Measurements from ENCODE around the gene WNT3A.

WNT3A gene

DNA sequence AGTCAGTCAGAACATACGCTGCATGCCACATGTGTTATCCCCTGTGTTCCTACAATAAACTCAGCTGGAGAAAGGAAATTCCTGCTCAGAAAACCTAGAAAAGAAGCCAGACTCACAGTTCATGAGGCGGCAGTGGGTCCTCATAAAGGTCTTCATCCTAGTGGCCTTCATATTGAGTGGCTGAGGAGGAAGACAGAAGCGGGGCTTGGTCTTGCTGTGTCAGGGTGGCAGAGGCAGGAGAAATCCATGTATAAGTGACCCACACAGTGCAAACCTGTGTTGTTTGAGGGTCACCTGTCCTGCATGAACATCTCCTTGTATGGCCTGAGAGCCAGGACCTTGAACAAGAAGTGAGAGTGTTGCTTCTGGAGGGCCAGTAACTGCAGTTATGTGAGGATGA is 4.0 kb upstream of the WNT3A start:
- TF ChIP-seq TOX (CRISPR knock-in tag; IDR thresholded peaks at IDR 0.05; ENCODE audit: borderline replicate concordance) (no peak), ZFP3 (CRISPR knock-in tag; IDR thresholded peaks at IDR 0.05) (no peak), ZNF8 (CRISPR knock-in tag; IDR thresholded peaks at IDR 0.05) (no peak), ARNTL (CRISPR knock-in tag; IDR thresholded peaks at IDR 0.05; ENCODE audit: borderline replicate concordance, low read depth) (no peak), OSR1 (CRISPR knock-in tag; IDR thresholded peaks at IDR 0.05) (no peak), ZNF565 (CRISPR knock-in tag; conservative IDR thresholded peaks at IDR 0.05; ENCODE audit: low read depth) (no peak), BACH2 (CRISPR knock-in tag; IDR thresholded peaks at IDR 0.05; ENCODE audit: borderline replicate concordance) (no peak), ZNF70 (CRISPR knock-in tag; IDR thresholded peaks at IDR 0.05) (no peak), PPARA (CRISPR knock-in tag; IDR thresholded peaks at IDR 0.05; ENCODE audit: borderline replicate concordance) (no peak), ESRRG (CRISPR knock-in tag; IDR thresholded peaks at IDR 0.05) (no peak), ZC3H10 (CRISPR knock-in tag; IDR thresholded peaks at IDR 0.05) (no peak)
- TF ChIP-seq, protein P1, sequence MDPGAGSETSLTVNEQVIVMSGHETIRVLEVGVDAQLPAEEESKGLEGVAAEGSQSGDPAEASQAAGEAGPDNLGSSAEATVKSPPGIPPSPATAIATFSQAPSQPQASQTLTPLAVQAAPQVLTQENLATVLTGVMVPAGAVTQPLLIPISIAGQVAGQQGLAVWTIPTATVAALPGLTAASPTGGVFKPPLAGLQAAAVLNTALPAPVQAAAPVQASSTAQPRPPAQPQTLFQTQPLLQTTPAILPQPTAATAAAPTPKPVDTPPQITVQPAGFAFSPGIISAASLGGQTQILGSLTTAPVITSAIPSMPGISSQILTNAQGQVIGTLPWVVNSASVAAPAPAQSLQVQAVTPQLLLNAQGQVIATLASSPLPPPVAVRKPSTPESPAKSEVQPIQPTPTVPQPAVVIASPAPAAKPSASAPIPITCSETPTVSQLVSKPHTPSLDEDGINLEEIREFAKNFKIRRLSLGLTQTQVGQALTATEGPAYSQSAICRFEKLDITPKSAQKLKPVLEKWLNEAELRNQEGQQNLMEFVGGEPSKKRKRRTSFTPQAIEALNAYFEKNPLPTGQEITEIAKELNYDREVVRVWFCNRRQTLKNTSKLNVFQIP (CRISPR knock-in tag; IDR thresholded peaks at IDR 0.05; ENCODE audit: borderline replicate concordance, low read depth): no peak
- TF ChIP-seq, protein P2, sequence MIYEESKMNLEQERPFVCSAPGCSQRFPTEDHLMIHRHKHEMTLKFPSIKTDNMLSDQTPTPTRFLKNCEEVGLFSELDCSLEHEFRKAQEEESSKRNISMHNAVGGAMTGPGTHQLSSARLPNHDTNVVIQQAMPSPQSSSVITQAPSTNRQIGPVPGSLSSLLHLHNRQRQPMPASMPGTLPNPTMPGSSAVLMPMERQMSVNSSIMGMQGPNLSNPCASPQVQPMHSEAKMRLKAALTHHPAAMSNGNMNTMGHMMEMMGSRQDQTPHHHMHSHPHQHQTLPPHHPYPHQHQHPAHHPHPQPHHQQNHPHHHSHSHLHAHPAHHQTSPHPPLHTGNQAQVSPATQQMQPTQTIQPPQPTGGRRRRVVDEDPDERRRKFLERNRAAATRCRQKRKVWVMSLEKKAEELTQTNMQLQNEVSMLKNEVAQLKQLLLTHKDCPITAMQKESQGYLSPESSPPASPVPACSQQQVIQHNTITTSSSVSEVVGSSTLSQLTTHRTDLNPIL (CRISPR knock-in tag; IDR thresholded peaks at IDR 0.05; ENCODE audit: low read depth): no peak
- TF ChIP-seq, protein P3, sequence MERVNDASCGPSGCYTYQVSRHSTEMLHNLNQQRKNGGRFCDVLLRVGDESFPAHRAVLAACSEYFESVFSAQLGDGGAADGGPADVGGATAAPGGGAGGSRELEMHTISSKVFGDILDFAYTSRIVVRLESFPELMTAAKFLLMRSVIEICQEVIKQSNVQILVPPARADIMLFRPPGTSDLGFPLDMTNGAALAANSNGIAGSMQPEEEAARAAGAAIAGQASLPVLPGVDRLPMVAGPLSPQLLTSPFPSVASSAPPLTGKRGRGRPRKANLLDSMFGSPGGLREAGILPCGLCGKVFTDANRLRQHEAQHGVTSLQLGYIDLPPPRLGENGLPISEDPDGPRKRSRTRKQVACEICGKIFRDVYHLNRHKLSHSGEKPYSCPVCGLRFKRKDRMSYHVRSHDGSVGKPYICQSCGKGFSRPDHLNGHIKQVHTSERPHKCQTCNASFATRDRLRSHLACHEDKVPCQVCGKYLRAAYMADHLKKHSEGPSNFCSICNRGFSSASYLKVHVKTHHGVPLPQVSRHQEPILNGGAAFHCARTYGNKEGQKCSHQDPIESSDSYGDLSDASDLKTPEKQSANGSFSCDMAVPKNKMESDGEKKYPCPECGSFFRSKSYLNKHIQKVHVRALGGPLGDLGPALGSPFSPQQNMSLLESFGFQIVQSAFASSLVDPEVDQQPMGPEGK (CRISPR knock-in tag; IDR thresholded peaks at IDR 0.05; ENCODE audit: borderline replicate concordance): no peak
- TF ChIP-seq, protein P4, sequence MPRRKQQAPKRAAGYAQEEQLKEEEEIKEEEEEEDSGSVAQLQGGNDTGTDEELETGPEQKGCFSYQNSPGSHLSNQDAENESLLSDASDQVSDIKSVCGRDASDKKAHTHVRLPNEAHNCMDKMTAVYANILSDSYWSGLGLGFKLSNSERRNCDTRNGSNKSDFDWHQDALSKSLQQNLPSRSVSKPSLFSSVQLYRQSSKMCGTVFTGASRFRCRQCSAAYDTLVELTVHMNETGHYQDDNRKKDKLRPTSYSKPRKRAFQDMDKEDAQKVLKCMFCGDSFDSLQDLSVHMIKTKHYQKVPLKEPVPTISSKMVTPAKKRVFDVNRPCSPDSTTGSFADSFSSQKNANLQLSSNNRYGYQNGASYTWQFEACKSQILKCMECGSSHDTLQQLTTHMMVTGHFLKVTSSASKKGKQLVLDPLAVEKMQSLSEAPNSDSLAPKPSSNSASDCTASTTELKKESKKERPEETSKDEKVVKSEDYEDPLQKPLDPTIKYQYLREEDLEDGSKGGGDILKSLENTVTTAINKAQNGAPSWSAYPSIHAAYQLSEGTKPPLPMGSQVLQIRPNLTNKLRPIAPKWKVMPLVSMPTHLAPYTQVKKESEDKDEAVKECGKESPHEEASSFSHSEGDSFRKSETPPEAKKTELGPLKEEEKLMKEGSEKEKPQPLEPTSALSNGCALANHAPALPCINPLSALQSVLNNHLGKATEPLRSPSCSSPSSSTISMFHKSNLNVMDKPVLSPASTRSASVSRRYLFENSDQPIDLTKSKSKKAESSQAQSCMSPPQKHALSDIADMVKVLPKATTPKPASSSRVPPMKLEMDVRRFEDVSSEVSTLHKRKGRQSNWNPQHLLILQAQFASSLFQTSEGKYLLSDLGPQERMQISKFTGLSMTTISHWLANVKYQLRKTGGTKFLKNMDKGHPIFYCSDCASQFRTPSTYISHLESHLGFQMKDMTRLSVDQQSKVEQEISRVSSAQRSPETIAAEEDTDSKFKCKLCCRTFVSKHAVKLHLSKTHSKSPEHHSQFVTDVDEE (CRISPR knock-in tag; IDR thresholded peaks at IDR 0.05): no peak
- no peak for ATAC-seq

DNA sequence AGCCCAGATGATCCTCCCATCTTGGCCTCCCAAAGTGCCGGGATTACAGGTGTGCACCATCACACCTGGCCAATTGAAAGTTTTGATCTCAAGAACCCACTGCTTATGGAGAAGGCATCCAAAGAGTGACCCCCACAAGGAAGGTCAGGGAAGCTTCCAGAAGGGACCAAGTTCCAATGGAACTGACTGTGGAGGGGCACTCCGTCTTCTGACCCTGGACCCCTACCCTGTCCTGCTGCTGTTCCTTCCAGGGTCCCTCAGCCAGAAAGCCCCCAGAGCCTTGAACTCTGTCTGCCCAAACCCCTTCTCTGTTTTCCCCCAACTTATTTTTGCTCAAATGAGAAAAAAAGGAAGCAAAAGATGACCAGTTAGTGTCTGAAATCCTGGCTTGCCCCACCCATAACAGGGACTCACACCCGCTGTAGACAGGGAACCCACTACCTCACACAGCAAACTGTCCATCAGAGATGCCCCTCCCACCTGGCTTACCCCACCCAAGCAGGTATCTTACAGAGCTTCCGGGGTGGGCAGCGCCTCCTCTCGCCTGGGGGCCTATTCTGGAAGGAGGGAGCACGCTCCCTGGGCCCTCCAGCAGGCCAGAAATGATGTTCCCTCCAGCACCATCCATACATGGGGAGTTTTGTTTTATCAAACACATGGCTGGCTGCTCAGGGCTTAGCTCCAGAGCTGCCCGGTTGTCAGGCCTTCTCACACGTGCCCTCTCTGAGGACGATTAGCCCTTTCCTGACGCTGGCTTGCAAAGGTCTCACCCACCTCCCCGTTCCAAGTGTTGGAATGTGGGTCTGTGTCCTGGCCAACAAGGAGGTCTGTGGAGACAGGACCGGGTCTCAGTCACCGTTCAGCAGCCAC is 3.1 kb upstream of the WNT3A start:
- TF ChIP-seq PPARA (CRISPR knock-in tag; IDR thresholded peaks at IDR 0.05; ENCODE audit: borderline replicate concordance) (no peak), TOX (CRISPR knock-in tag; IDR thresholded peaks at IDR 0.05; ENCODE audit: borderline replicate concordance) (no peak), ESRRG (CRISPR knock-in tag; IDR thresholded peaks at IDR 0.05) (no peak), ZFP3 (CRISPR knock-in tag; IDR thresholded peaks at IDR 0.05) (no peak), CSDC2 (CRISPR knock-in tag; IDR thresholded peaks at IDR 0.05) (no peak), ZFP30 (CRISPR knock-in tag; IDR thresholded peaks at IDR 0.05) (no peak), GLIS3 (CRISPR knock-in tag; IDR thresholded peaks at IDR 0.05) (no peak), BACH2 (CRISPR knock-in tag; IDR thresholded peaks at IDR 0.05; ENCODE audit: borderline replicate concordance) (no peak), ZNF70 (CRISPR knock-in tag; IDR thresholded peaks at IDR 0.05) (no peak), ISL1 (CRISPR knock-in tag; IDR thresholded peaks at IDR 0.05) (no peak), ZNF8 (CRISPR knock-in tag; IDR thresholded peaks at IDR 0.05) (no peak), ARNTL (CRISPR knock-in tag; IDR thresholded peaks at IDR 0.05; ENCODE audit: borderline replicate concordance, low read depth) (no peak), TCF4 (CRISPR knock-in tag; IDR thresholded peaks at IDR 0.05; ENCODE audit: borderline replicate concordance) (no peak), ZNF565 (CRISPR knock-in tag; conservative IDR thresholded peaks at IDR 0.05; ENCODE audit: low read depth) (no peak)
- TF ChIP-seq, protein P5, sequence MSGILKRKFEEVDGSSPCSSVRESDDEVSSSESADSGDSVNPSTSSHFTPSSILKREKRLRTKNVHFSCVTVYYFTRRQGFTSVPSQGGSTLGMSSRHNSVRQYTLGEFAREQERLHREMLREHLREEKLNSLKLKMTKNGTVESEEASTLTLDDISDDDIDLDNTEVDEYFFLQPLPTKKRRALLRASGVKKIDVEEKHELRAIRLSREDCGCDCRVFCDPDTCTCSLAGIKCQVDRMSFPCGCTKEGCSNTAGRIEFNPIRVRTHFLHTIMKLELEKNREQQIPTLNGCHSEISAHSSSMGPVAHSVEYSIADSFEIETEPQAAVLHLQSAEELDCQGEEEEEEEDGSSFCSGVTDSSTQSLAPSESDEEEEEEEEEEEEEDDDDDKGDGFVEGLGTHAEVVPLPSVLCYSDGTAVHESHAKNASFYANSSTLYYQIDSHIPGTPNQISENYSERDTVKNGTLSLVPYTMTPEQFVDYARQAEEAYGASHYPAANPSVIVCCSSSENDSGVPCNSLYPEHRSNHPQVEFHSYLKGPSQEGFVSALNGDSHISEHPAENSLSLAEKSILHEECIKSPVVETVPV (CRISPR knock-in tag; IDR thresholded peaks at IDR 0.05): no peak
- TF ChIP-seq, protein P4 (CRISPR knock-in tag; IDR thresholded peaks at IDR 0.05): no peak
- no peak for ATAC-seq
